ENCODE measurements around the gene NFIB. TPM values are rescaled to one million over a fixed set of nuclear protein-coding genes. Genes with fewer than 3 reads are reported as not detected.

The NFIB gene
- total RNA-seq, 1 donor from 2014 or later: 99.9 TPM

DNA sequence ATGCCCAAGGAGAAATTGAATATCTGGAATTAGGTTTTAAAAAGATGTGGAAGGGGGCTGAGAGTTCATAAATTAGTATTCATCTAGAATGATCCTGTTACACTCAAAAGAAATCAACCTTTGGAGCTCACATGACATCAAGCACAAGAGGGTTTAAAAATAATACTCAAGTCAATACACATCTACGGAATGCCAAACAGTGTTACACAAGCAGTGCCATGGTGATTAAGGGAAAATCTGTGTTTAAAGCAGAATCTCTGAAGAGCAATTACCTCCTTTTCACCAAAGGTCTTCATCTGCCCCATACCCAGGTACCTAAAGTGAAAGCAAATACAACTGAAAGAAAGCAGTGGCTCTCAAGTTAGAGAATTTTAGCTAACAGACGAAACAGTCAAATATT, 261.6 kb downstream of the NFIB start:
- intact Hi-C loops (cut with DNase I): no loop called here
- Histone ChIP-seq H3K4me1 (peaks cover 0 to 6% of the 10 kb centered on the region in 2 donors), H3K9me3 (no peaks in the 10 kb centered on the region), H3K27me3 (no peaks in the 10 kb centered on the region), H3K4me3 (no peak overlapping the region), H3K27ac (no peak overlapping the region), H3K36me3 (no peaks in the 10 kb centered on the region)
- TF ChIP-seq, protein P1, sequence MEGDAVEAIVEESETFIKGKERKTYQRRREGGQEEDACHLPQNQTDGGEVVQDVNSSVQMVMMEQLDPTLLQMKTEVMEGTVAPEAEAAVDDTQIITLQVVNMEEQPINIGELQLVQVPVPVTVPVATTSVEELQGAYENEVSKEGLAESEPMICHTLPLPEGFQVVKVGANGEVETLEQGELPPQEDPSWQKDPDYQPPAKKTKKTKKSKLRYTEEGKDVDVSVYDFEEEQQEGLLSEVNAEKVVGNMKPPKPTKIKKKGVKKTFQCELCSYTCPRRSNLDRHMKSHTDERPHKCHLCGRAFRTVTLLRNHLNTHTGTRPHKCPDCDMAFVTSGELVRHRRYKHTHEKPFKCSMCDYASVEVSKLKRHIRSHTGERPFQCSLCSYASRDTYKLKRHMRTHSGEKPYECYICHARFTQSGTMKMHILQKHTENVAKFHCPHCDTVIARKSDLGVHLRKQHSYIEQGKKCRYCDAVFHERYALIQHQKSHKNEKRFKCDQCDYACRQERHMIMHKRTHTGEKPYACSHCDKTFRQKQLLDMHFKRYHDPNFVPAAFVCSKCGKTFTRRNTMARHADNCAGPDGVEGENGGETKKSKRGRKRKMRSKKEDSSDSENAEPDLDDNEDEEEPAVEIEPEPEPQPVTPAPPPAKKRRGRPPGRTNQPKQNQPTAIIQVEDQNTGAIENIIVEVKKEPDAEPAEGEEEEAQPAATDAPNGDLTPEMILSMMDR (IDR thresholded peaks at IDR 0.05): no peak
- DNase-seq (ENCODE audit: low spot score in 2 of 2): no peak

DNA sequence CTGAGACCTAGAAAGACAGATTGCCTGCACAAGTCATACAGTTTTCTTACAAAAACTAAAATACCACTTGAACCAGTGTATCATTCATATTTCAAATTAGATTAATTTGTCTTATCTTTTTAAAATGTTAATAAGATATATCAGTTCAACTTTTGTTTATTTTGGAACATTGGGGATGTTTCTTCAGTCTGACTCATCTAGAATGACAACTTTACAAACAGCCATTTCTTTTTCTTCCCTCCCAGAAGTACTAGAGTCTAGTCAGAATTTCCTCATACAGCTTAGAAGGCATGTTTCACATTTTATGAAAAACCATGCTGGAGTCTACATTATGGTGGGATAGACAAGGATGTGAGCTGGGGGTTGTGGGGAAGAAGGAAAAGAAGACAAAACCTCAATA, 262.5 kb downstream of the NFIB start:
- H3K4me3 ChIP-seq: no peak overlapping the region
- no peaks in the 10 kb centered on the region for H3K36me3 ChIP-seq
- no peak for DNase-seq (ENCODE audit: low spot score in 2 of 2)
- H3K27me3 ChIP-seq: no peaks in the 10 kb centered on the region
- intact Hi-C loops (cut with DNase I): no loop called here
- peaks cover 0 to 6% of the 10 kb centered on the region in 2 donors for H3K4me1 ChIP-seq
- TF ChIP-seq, protein P1 (IDR thresholded peaks at IDR 0.05): no peak
- no peak overlapping the region for H3K27ac ChIP-seq
- no peaks in the 10 kb centered on the region for H3K9me3 ChIP-seq

DNA sequence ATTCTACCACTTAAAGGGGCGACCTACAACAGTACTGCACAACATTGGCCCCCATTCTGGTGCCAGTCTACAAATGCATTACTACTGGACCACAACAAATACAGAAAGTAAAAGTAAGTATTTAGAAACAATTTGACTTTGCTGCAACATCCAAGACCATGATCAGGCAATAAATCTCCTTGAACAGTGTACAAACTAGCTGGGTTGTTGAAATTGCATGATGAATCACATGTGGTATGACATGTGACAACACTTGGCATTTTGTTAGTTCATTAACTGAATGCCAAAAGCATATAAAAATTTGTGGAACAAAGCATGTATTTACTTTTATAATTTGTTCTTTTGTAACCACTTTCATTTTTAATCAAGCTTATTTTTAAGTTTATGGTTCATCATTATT, 270.5 kb downstream of the NFIB start:
- no peaks in the 10 kb centered on the region for H3K9me3 ChIP-seq
- TF ChIP-seq, protein P1 (IDR thresholded peaks at IDR 0.05): no peak
- intact Hi-C loops (cut with DNase I): no loop called here
- no peaks in the 10 kb centered on the region for H3K36me3 ChIP-seq
- no peak overlapping the region for H3K4me3 ChIP-seq
- no peaks in the 10 kb centered on the region for H3K27me3 ChIP-seq
- H3K27ac ChIP-seq: no peak overlapping the region
- H3K4me1 ChIP-seq: no peaks in the 10 kb centered on the region
- DNase-seq (ENCODE audit: low spot score in 2 of 2): no peak

DNA sequence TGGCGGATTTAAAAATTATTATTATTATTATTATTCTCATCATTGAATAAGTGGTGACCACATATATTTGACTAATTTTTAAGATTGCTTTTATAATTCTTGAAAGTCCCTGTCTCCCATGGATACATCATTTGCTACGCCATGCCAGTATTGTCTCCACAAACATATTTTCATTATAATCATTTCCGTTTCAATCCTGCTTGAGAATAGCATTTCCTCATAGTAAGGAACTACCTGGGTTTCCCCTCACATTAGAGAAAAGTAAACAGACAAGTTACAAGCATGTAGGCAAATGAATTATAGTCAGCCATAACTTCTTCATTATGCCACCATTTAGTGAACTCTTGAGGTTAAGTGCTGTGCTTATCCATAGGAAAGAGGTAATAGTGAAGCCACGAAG, 276.6 kb downstream of the NFIB start:
- Histone ChIP-seq H3K27me3 (no peaks in the 10 kb centered on the region), H3K9me3 (no peaks in the 10 kb centered on the region), H3K27ac (no peak overlapping the region), H3K4me3 (no peak overlapping the region), H3K36me3 (no peaks in the 10 kb centered on the region), H3K4me1 (no peaks in the 10 kb centered on the region)
- intact Hi-C loops (cut with DNase I): no loop called here
- DNase-seq (ENCODE audit: low spot score in 2 of 2): no peak
- TF ChIP-seq, protein P1 (IDR thresholded peaks at IDR 0.05): no peak

DNA sequence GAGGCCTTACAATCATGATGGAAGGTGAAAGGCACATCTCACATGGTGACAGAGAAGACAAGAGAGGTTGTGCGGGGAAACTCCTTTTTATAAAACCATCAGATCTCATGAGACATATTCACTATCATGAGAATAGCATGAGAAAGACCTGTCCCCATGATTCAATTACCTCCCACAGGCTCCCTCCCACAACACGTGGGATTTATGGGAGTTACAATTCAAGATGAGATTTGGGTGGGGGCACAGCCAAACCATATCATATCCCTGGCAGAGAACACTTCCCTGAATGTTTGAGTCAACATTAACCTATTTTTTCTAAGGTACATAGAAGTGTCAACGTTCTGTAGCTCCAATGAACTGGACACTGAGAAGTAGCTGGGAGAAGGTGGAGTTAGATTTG, 280.9 kb downstream of the NFIB start:
- no peak for DNase-seq (ENCODE audit: low spot score in 2 of 2)
- H3K27me3 ChIP-seq: no peaks in the 10 kb centered on the region
- no peaks in the 10 kb centered on the region for H3K9me3 ChIP-seq
- H3K4me1 ChIP-seq: peaks cover 6 to 14% of the 10 kb centered on the region in 2 donors
- H3K27ac ChIP-seq: no peak overlapping the region
- no peaks in the 10 kb centered on the region for H3K36me3 ChIP-seq
- no peak overlapping the region for H3K4me3 ChIP-seq
- TF ChIP-seq, protein P1 (IDR thresholded peaks at IDR 0.05): no peak
- intact Hi-C loops (cut with DNase I): loop anchor here (5.0 kb wide), 4 partner anchors 59 to 314 kb away; partner anchors contain the start of gene NFIB
